Measurements from ENCODE around the gene TROAP.
A peak's percentile ranks its signal among the peaks of the same experiment; 100 is the strongest.

The TROAP gene

GRCh38 chr12:49342066-49342913, 19.2 kb downstream of the TROAP start (continued):
- TF ChIP-seq ZNF362 (tag by site-specific recombination; IDR thresholded peaks at IDR 0.05) (no peak), ZNF292 (tag by site-specific recombination; IDR thresholded peaks at IDR 0.05; ENCODE audit: borderline replicate concordance, low read depth) (no peak), ZNF585B (tag by site-specific recombination; IDR thresholded peaks at IDR 0.05) (no peak), SCRT2 (tag by site-specific recombination; IDR thresholded peaks at IDR 0.05) (no peak), ZNF664 (tag by site-specific recombination; IDR thresholded peaks at IDR 0.05) (no peak), ZNF677 (tag by site-specific recombination; IDR thresholded peaks at IDR 0.05) (no peak), YY2 (tag by site-specific recombination; IDR thresholded peaks at IDR 0.05) (no peak), ZNF639 (tag by site-specific recombination; IDR thresholded peaks at IDR 0.05) (no peak), ZNF654 (tag by site-specific recombination; IDR thresholded peaks at IDR 0.05; ENCODE audit: low read depth) (peak; percentile 46), EGR2 (tag by site-specific recombination; IDR thresholded peaks at IDR 0.05; ENCODE audit: low read depth) (no peak), ZNF18 (tag by site-specific recombination; IDR thresholded peaks at IDR 0.05) (no peak), KLF8 (tag by site-specific recombination; IDR thresholded peaks at IDR 0.05) (peak; percentile 15; the same call in 1 of the 2 replicates), ZNF175 (tag by site-specific recombination; IDR thresholded peaks at IDR 0.05) (no peak), ZNF658 (tag by site-specific recombination; IDR thresholded peaks at IDR 0.05) (no peak), ZNF514 (tag by site-specific recombination; IDR thresholded peaks at IDR 0.05) (no peak), BCL11B (tag by site-specific recombination; IDR thresholded peaks at IDR 0.05; ENCODE audit: low read depth) (no peak), ZNF133 (tag by site-specific recombination; IDR thresholded peaks at IDR 0.05) (no peak), ZNF416 (tag by site-specific recombination; IDR thresholded peaks at IDR 0.05) (no peak), ZNF10 (tag by site-specific recombination; IDR thresholded peaks at IDR 0.05) (no peak), REST (tag by site-specific recombination; IDR thresholded peaks at IDR 0.05) (no peak), OSR2 (tag by site-specific recombination; IDR thresholded peaks at IDR 0.05) (no peak), ZNF518A (tag by site-specific recombination; conservative IDR thresholded peaks at IDR 0.05; ENCODE audit: low read depth) (no peak), PRDM6 (tag by site-specific recombination; IDR thresholded peaks at IDR 0.05) (no peak), ZNF624 (tag by site-specific recombination; IDR thresholded peaks at IDR 0.05) (no peak), ZNF555 (tag by site-specific recombination; conservative IDR thresholded peaks at IDR 0.05) (no peak), ZNF24 (tag by site-specific recombination; IDR thresholded peaks at IDR 0.05) (no peak)

Measured in HEK293 (cell line).